ENCODE data around the gene ICA1L. TPM values are rescaled to one million over a fixed set of nuclear protein-coding genes. Genes with fewer than 3 reads are reported as not detected.

The ICA1L gene
- total RNA-seq, 1 experiment from 2014 or later: 4.5 TPM

DNA sequence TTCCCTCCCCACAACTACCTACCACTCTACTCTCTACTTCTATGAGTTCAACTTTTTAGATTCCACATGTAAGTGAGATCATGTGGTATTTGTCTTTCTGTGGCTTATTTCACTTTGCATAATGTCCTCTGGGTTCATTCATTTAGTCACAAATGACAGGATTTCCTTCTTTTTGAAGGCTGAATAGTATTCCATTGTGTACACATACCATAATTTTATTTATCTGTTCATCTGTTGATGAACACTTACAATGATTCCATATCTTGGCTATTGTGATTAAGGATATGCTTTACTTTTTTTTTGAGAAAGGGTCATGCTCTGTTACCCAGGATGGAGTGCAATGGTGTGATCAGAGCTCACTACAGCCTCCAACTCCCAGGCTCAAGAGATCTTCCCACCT lies 73.6 kb downstream of the ICA1L start:
- H3K4me3 Mint-ChIP-seq: no peak overlapping the region

More for the DNA sequence above, 73.6 kb downstream of the ICA1L start:
- Mint-ChIP-seq H3K36me3 (ENCODE audit: insufficient read depth in 1 of 3, low read depth in 3 of 3) (peaks cover 0 to 13% (median 7%) of the 10 kb centered on the region in 3 experiments; a peak in 6 of 7 replicates), H3K4me1 (peaks cover 16% of the 10 kb centered on the region in 2 experiments), H3K27ac (no peak overlapping the region), H3K27me3 (ENCODE audit: low read depth) (no peaks in the 10 kb centered on the region), H3K9me3 (peaks cover 0 to 8% of the 10 kb centered on the region in 2 experiments; a peak in 3 of 5 replicates)
- Histone ChIP-seq H3K9ac (ENCODE audit: extremely low read depth, insufficient read length, low read length) (no peak overlapping the region), H2AK5ac (ENCODE audit: insufficient read length, low read length) (no peak overlapping the region), H3T11ph (ENCODE audit: low read length) (no peak overlapping the region), H2BK5ac (ENCODE audit: insufficient read length, low read length) (no peak overlapping the region), H3K4ac (ENCODE audit: low read depth, low read length) (no peak overlapping the region), H3K27me3 (ENCODE audit: insufficient read depth, low read length) (no peaks in the 10 kb centered on the region), H3K27ac (ENCODE audit: insufficient read length, low read depth, low read length) (no peak overlapping the region), H3K9me3 (ENCODE audit: control insufficient read depth, low read depth, low read length) (no peaks in the 10 kb centered on the region), H3K23ac (ENCODE audit: insufficient read length, low read depth, low read length) (no peak overlapping the region), H3K79me2 (ENCODE audit: insufficient read depth, low read length) (no peaks in the 10 kb centered on the region), H3K4me1 (ENCODE audit: insufficient read depth, low read length) (no peaks in the 10 kb centered on the region; the same call in 1 of the 2 replicates), H3K79me1 (ENCODE audit: insufficient read depth, low read depth, low read length, poor library complexity, severe bottlenecking) (no peaks in the 10 kb centered on the region), H2BK12ac (ENCODE audit: insufficient read length, low read depth, low read length) (no peak overlapping the region), H4K91ac (ENCODE audit: insufficient read length, low read depth, low read length) (no peak overlapping the region), H3K23me2 (ENCODE audit: insufficient read length, low read depth, low read length, poor library complexity, severe bottlenecking) (no peaks in the 10 kb centered on the region), H2BK15ac (ENCODE audit: low read depth, low read length) (no peak overlapping the region), H4K20me1 (ENCODE audit: control insufficient read depth, insufficient read depth, insufficient read length) (no peaks in the 10 kb centered on the region), H3K56ac (ENCODE audit: insufficient read length, low read depth, low read length) (no peak overlapping the region), H2BK20ac (ENCODE audit: low read depth, low read length, poor library complexity, severe bottlenecking) (no peak overlapping the region), H2AFZ (ENCODE audit: low read length) (no peak overlapping the region), H3K18ac (ENCODE audit: insufficient read length, low read depth, low read length) (no peak overlapping the region), H3K14ac (ENCODE audit: insufficient read depth, low read length) (no peak overlapping the region), H3K4me2 (ENCODE audit: insufficient read depth, insufficient read length, low read length) (no peak overlapping the region), H4K5ac (ENCODE audit: insufficient read length, low read depth, low read length) (no peak overlapping the region), H4K8ac (replicated peaks; ENCODE audit: insufficient read length, low read depth, low read length) (no peak overlapping the region), H2BK120ac (ENCODE audit: low read depth, low read length, poor library complexity, severe bottlenecking) (no peak overlapping the region)
- TF ChIP-seq, protein P1, sequence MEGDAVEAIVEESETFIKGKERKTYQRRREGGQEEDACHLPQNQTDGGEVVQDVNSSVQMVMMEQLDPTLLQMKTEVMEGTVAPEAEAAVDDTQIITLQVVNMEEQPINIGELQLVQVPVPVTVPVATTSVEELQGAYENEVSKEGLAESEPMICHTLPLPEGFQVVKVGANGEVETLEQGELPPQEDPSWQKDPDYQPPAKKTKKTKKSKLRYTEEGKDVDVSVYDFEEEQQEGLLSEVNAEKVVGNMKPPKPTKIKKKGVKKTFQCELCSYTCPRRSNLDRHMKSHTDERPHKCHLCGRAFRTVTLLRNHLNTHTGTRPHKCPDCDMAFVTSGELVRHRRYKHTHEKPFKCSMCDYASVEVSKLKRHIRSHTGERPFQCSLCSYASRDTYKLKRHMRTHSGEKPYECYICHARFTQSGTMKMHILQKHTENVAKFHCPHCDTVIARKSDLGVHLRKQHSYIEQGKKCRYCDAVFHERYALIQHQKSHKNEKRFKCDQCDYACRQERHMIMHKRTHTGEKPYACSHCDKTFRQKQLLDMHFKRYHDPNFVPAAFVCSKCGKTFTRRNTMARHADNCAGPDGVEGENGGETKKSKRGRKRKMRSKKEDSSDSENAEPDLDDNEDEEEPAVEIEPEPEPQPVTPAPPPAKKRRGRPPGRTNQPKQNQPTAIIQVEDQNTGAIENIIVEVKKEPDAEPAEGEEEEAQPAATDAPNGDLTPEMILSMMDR (conservative IDR thresholded peaks at IDR 0.05): no peak
- no peak for DNase-seq
